ENCODE results near the gene TYMP. TPM values are rescaled to one million over a fixed set of nuclear protein-coding genes. Genes with fewer than 3 reads are reported as not detected.
A peak's percentile ranks its signal among the peaks of the same experiment; 100 is the strongest.

Gene TYMP
- total and polyA plus RNA-seq, 10 of the 15 experiments (the other 5 are each of a cell fraction or from before 2014, with no cell fraction given), result 0.42 to 57.8 (median 24.6) TPM

DNA sequence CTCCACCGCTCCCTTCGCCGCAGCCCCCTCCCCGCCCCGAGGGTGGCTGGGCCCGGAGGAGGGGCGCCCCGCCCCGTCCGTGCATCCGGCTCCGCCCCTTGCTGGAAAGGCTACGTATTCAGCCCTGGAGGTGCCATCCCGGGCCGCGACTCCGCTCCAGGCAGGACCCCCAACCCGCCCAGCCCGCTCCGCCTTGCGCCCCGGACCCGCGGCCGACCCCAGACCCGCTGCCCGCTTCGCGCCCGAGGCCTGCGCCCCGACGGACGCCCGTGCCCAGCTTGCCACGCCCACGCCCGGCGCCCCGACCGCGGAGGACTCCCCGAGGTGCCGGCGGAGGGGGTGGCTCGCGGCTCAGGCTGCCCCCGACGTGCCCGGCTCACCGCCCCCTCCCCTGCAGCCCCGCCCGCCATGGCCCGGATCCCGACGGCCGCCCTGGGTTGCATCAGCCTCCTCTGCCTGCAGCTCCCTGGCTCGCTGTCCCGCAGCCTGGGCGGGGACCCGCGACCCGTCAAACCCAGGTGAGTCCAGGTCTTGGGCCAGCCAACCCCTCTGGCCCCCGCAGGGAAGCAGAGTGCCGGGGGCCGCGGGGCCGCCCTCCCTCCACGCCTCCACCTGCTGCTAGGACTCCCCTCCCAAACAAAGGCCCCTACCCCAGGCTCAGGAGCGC lies 48.2 kb downstream of the TYMP start, which contains the start of gene ADM2 (continued):
- TF ChIP-seq CTCF (IDR thresholded peaks at IDR 0.05 in 2 of 3, conservative IDR thresholded peaks at IDR 0.05 in 1 of 3; ENCODE audit: control insufficient read depth in 2 of 3, extremely low read depth in 1 of 3, insufficient read depth in 1 of 3, low read depth in 3 of 3, low read length in 3 of 3), result no peak
- no peak for TF ChIP-seq STAT1 (conservative IDR thresholded peaks at IDR 0.05)
- TF ChIP-seq CBX5 (IDR thresholded peaks at IDR 0.05; ENCODE audit: low read depth), result no peak
- TF ChIP-seq POLR2A (IDR thresholded peaks at IDR 0.05; ENCODE audit: low read depth, low read length), result peak; percentile 54; the same call in 1 of the 2 replicates
- TF ChIP-seq IKZF1 (conservative IDR thresholded peaks at IDR 0.05), result peak; percentile 57; the same call in 1 of the 2 replicates
- TF ChIP-seq, protein P1, sequence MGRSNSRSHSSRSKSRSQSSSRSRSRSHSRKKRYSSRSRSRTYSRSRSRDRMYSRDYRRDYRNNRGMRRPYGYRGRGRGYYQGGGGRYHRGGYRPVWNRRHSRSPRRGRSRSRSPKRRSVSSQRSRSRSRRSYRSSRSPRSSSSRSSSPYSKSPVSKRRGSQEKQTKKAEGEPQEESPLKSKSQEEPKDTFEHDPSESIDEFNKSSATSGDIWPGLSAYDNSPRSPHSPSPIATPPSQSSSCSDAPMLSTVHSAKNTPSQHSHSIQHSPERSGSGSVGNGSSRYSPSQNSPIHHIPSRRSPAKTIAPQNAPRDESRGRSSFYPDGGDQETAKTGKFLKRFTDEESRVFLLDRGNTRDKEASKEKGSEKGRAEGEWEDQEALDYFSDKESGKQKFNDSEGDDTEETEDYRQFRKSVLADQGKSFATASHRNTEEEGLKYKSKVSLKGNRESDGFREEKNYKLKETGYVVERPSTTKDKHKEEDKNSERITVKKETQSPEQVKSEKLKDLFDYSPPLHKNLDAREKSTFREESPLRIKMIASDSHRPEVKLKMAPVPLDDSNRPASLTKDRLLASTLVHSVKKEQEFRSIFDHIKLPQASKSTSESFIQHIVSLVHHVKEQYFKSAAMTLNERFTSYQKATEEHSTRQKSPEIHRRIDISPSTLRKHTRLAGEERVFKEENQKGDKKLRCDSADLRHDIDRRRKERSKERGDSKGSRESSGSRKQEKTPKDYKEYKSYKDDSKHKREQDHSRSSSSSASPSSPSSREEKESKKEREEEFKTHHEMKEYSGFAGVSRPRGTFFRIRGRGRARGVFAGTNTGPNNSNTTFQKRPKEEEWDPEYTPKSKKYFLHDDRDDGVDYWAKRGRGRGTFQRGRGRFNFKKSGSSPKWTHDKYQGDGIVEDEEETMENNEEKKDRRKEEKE (IDR thresholded peaks at IDR 0.05), result no peak
- TF ChIP-seq ZZZ3 (IDR thresholded peaks at IDR 0.05; ENCODE audit: control insufficient read depth, insufficient read length, low read depth), result no peak
- TF ChIP-seq TARDBP (IDR thresholded peaks at IDR 0.05; ENCODE audit: borderline replicate concordance), result no peak
- no peak for TF ChIP-seq CEBPZ (IDR thresholded peaks at IDR 0.05; ENCODE audit: low read depth, low read length)
- TF ChIP-seq CHD1 (IDR thresholded peaks at IDR 0.05; ENCODE audit: low read depth, low read length), result no peak
- TF ChIP-seq MEF2B (IDR thresholded peaks at IDR 0.05; ENCODE audit: partially characterized antibody, poor library complexity, severe bottlenecking), result no peak
- TF ChIP-seq, protein P2, sequence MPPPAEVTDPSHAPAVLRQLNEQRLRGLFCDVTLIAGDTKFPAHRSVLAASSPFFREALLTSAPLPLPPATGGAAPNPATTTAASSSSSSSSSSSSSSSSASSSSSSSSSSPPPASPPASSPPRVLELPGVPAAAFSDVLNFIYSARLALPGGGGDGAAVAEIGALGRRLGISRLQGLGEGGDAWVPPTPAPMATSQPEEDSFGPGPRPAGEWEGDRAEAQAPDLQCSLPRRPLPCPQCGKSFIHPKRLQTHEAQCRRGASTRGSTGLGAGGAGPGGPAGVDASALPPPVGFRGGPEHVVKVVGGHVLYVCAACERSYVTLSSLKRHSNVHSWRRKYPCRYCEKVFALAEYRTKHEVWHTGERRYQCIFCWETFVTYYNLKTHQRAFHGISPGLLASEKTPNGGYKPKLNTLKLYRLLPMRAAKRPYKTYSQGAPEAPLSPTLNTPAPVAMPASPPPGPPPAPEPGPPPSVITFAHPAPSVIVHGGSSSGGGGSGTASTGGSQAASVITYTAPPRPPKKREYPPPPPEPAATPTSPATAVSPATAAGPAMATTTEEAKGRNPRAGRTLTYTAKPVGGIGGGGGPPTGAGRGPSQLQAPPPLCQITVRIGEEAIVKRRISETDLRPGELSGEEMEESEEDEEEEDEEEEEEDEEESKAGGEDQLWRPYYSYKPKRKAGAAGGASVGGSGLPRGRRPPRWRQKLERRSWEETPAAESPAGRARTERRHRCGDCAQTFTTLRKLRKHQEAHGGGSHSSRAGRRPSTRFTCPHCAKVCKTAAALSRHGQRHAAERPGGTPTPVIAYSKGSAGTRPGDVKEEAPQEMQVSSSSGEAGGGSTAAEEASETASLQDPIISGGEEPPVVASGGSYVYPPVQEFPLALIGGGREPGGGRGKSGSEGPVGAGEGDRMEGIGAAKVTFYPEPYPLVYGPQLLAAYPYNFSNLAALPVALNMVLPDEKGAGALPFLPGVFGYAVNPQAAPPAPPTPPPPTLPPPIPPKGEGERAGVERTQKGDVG (CRISPR knock-in tag; IDR thresholded peaks at IDR 0.05), result no peak
